HG03520 (cell line): ENCODE data around the gene AP2A2.

ENCODE experiments used
- ATAC-seq: cut with Tn5 transposase; IDR thresholded peaks from one replicate; pipeline ENCODE4 v1.9.1; 2021; ENCODE audit warnings: mild to moderate bottlenecking, moderate library complexity; ENCODE audit not compliant: unreplicated experiment

The AP2A2 gene

GRCh38 chr11:898540-899190, 27.0 kb upstream of the AP2A2 start:
- ATAC-seq: no peak

DNA sequence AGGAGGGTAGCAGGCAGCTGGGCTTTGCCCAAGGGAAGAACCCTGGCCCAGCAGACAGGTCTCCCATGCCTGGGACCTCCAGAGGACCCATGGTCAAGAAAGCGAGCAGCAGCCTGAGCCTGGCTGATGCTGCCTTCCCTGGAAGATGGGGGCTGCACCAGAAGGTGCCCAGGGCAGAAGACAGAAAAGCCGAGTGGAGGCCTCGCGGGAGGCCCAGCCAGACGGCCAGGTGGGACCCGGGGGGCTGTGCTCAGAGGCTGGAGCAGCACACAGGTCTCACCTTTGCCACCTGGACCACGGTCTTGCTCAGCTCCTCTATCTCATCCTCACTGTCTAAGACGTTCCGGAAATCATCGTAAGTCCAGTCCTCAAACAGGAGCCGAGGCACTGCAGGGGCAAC, 25.9 kb upstream of the AP2A2 start:
- ATAC-seq: no peak

- no peak for ATAC-seq
Measured at GRCh38 chr11:900545-900944, 25.1 kb upstream of the AP2A2 start.

DNA sequence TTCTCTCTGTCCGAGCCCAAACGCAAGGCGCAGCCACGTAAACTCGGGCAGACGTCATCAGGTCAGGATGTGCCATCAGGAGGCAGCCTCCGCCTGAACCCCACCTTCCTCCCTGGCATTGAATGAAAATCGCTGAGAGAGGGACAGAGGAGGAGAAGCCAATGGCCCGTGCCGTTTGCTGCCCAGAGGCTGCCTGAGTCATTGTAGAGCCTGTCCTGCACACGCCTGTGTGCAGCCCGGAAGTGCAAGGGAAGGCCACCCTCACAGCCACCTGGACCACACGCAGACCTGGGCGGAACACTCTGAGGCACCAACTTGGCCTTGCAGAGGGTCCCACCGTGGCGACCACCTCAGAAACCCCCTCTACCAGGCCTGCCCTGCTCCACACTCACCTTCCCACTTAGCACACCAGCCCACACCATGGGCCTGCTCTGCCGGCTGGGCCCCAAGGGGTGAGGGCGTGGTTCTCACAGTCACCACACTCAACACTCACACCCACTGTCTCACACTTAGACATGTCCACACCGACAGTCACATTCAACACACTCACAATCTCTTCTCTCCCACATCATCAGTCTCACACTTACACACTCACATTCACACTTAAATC, 24.1 kb upstream of the AP2A2 start:
- no peak for ATAC-seq

GRCh38 chr11:904380-904779, 21.3 kb upstream of the AP2A2 start:
- ATAC-seq: no peak

DNA sequence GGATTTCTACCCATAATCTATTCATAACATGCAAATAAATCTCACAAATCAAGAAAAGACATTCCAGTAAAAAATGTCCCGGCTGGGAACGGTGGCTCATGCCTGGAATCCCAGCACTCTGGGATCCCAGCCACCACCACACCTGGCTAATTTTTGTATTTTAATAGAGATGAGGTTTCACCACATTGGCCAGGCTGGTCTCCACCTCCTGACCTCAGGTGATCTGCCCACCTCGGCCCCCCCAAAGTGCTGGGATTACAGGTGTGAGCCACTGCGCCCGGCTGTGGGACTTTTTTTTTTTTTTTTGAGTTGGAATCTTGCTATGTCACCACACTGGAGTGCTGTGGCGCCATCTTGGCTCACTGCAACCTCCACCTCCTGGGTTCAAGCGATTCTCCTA, 19.7 kb upstream of the AP2A2 start:
- ATAC-seq: no peak

DNA sequence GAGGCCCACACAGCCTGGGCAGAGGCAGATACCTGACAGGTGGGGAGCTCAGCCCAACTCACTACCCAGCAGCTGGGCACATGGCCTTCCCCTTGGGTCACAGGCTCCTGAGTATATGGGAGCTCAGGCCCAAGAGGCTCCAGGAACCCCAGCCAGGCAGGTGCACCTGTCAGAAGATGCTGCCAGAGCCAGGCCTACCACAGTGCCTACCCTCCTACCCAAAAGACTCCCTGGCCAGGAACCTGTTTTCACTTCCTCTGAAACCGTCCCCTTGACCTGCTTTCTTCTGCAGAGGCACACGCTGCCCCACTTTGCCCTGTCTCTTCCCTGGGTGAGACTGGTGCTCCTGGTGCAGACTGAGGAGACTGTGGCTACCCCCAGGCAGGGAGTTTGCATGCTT, 18.0 kb upstream of the AP2A2 start:
- ATAC-seq: no peak

DNA sequence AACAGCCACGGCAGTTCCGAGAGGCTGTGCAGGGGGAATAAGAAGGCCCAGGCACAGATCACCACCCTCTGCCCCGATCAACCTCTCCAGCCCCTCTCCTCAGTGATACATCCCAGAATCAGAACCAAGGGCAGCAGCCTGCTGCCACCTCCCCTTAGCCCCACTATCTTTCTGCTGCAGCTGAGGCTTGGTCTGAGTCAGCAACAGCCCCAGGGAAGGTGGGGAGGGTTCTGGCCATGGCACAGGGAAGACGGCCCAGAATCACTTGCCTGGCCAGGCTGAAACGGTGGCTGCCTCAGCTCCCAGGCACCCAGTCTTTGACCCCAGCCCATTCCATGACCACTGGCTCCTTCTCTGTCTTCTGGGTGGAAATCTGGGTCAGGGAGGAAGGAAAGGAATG, 17.4 kb upstream of the AP2A2 start:
- no peak for ATAC-seq

- ATAC-seq: no peak
Measured at GRCh38 chr11:909406-909805, 16.3 kb upstream of the AP2A2 start.

DNA sequence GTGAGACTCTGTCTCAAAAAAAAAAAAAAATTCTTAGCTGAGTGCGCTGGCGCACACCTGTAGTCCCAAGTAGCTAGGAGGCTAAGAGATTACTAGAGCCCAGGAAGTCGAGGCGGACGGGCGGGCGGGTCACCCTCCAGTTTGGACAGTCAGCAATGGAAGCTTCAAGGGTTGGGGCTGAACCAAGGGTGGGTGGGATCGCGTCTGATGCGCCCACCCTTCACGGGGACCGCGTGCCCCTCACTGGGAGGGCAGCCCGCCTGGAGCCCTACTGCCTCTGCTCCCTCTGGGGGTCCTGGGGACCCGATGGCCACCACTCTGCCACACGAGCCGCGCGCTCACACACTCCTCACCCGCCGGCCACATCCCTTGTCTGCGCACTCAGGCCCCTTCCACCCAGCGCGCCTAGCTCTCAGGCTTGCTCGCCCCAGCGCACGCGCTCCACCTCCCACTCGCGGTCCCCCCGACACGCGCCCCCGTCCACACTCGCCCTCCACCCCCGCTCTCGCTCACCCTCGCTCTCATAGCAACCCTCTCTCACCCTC, 15.6 kb upstream of the AP2A2 start:
- peak; percentile 10 for ATAC-seq

DNA sequence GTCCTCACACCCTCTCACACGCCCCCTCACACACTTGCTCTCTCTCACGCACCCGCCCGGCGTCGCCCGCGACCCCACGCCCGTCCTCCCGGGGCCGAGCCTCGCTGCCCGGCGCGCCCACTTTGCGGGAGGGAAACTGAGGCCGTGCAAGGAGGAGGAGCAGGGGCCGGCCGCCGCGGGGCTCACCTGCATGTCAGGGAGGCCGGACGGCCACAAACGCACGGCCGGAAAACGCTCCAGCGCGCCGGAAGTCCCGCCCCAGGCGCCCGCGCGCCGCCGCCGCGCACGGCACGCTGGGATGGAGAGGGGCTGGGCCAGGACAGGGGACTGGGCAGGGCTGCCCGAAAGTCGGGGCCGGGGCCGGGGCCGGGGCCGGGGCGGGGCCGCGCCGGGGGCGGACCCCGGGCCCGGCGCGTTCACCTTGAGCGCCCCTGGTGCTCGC, 15.1 kb upstream of the AP2A2 start, which contains the start of gene CHID1:
Gene CHID1 (minus strand): TSS at position 222 of the 442 bp plus-strand sequence. CDS start 5,994 bp downstream, outside the sequence.
- ATAC-seq: peak; percentile 75

GRCh38 chr11:911031-911889, 14.4 kb upstream of the AP2A2 start:
- ATAC-seq: peak; percentile 37

DNA sequence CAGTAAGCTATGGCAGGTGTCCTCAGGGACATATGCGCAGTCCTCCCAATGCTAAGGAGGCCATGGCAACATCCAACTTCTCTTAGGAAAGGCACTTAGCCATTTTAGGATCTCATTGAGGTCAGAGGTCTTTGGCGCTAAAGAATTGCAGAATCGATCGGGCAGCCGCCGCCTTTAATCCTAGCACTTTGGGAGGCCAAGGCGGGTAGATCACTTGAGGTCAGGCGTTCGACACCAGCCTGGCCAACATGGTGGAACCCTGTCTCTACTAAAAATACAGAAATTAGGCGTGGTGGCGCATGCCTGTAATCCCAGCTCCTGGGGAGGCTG, 13.8 kb upstream of the AP2A2 start:
- no peak for ATAC-seq

- ATAC-seq: no peak
Measured at GRCh38 chr11:912266-912665, 13.4 kb upstream of the AP2A2 start.

- ATAC-seq: no peak
Measured at GRCh38 chr11:913043-913442, 12.6 kb upstream of the AP2A2 start.

GRCh38 chr11:914204-914603, 11.5 kb upstream of the AP2A2 start:
- no peak for ATAC-seq

DNA sequence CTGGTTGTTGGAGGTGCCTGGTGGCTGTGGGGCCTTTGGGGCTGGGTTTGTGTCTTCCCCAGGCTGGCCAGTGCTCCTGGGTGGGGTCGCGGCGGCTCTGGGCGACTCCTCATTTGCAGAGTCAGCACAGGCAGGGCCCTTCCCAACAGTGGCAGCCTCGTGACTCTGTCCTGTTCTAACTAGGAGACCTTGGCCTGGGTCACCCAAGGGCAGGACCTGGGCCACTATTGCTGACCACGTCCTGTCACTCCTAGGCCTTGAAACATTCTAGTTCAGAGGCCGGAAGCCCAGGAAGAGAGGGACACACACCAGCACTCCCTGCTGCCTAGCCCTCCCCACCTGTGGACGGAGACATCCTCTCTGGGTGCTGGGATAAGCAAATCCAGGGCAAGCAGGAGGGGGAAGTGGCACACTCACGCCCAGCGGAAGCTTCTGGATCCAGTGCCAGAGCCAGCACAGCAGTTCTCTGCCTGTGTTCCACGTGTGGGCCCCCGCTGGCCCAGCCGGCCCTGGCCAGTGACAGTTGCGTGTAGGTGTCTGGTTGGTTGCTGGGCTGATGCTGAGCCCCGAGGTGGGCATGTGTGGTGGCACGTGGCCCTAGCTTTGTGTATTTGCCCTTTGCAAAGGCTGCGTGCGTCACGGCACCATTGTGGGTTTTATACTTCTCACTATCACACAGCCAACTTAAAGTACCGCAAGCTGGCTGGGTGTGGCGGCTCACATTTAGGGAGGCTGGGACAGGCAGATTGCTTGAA, 10.7 kb upstream of the AP2A2 start:
- ATAC-seq: no peak

DNA sequence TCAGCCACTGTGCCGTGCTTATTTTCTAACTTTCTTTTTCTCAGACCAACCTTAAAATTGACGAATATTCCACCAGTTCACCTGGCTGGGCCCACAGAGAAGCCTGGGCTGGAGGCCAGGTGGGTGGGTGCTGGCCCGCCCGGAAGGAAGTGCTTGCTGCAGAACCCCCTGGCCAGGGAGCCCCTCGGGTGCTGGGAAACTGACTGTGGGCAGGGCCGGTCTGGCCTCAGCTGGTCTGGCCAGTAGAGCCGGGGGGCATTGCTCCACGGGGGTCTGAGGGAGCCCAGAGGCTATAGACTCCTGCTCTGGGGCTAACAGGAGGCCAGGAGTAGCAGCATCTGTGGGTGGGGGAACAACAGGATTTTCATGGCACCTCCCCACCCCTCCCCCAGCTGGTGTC, 8.2 kb upstream of the AP2A2 start:
- ATAC-seq: no peak

DNA sequence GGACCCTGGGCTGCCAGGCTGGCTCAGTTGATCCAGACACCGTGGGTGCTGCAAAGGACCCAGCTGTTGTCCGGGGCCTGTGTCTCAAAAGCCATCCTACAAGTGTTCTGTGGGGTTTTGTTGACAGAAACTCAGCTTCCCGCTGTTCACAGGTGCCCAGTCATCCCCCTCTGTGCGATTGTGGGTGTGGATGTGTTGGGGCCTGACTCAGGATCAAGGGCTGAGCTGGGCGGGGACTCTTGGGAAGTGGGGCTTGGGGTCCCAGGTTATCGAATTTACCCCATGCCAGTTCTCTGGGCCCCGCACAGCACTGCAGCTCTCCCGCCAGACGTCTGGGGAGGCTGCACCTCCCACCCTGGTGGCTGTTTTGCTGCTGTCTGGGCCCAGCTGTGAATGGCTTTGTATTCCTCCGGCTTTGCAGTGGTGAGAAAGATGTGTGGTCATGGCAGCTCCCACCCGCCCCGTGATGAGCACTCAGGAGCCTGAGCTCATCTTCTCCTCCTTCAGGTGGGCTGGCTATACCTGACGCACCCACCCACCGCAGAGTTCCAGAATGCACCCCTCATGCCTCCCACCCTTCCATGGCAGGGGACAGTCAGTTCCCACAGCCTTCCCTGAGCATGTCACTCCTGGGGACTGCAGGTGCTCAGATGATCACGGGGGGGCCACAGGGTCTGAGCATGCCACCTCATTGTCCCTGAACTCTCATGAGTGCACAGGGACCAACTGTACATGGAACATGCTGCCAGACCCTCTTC, 3.6 kb upstream of the AP2A2 start:
- ATAC-seq: no peak

DNA sequence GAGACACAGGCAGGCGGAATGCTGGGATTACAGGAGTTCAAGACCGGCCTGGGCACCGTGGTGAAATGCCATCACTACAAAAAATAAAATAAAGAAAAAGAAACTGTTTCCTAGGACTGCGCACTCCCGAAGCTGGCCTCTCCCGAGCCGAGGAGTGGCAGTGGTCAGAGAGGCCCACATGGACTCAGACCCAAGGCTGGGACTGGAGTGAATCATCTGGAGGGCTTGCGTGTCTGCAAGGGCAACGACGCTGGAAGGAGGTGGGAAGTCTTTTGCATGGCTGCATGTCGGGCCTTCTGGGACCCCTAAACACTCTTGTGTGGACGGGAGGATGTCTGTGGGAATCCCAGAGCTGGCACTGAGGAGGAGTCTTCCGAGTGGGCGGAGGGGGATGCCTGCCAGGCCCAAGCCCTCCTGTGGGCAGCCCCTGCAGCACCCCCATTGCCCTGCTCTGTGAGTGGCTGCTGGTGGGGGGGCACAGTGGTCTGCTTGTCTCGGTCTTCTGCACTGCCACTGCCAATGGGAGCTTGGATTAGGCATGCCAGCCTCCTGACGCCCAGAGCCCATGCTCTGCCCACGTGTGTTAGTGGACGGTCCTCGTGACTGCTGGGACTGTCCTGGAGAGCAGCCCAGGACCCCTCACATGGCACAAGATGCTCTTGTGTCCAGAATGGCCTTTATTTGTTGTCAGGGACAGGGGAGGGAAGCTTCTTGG, 1.8 kb upstream of the AP2A2 start:
- no peak for ATAC-seq
